Hematopoietic multipotent progenitor cell treated with erythropoietin and hydrocortisone succinate and interleukin-3 and kit ligand, for 8 days (in vitro differentiated cells): ENCODE results near the gene GPR55.

Source experiments
- DNase-seq: peaks from one replicate; pipeline ENCODE4 v3.0.0-alpha.2; 2015

Gene GPR55

DNA sequence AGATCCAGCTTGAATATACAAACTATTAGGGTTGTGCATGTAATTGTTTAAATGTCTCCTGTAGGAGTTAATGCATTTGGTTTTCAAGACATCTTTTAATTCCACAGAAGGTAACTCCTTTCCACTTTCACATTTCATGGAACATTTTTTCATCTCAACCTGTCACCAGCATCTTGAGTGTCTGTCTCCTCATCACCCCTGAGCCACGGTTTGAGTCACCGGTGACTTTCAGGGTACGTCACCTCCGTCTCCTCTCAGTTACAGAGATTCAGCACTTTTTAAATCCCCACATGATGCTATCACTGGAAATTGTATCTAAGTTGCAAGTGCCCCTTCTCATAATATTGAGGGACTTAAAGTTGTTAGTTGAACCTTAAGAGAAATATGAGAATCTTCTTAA lies 25.3 kb downstream of the GPR55 start:
- DNase-seq = no peak

DNA sequence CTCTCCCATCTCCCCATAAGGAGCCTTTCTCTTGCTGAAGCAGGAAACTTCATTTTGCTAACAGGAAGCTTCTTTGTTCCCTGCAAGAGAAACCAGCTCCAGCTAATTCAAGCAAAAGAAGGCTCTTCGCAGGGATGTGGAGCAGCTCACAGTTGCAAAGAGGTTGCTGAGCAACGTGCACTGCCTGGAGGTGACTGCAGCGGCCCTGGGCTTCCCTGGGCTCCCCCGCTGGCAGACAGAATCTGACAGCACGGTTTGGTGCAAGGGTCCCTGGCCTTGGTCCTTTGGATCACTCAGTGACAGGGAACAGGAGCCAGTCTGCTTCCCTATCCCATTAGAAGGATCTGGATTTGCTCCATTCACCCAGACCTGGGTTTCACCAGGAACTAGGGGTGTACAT lies 25.8 kb downstream of the GPR55 start:
- DNase-seq = no peak

DNA sequence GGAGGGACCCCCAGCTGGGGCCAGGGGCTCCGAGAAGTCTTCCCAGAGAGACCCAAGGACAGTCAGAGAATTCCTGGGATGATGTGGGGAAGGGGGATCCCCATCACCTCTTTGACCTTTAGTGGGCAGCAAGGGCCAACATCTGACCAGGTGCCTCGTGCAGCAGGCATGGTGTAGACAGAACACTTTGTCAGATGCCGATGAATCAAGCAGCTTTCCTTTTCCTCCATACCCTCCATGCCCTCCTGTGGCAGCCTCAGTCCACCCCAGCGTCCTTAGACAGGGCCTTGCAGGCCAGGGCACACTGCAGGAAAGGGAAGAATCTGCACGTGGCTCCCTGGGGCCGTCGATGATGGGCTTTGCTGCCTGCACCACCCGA lies 26.3 kb downstream of the GPR55 start:
- DNase-seq = no peak

DNA sequence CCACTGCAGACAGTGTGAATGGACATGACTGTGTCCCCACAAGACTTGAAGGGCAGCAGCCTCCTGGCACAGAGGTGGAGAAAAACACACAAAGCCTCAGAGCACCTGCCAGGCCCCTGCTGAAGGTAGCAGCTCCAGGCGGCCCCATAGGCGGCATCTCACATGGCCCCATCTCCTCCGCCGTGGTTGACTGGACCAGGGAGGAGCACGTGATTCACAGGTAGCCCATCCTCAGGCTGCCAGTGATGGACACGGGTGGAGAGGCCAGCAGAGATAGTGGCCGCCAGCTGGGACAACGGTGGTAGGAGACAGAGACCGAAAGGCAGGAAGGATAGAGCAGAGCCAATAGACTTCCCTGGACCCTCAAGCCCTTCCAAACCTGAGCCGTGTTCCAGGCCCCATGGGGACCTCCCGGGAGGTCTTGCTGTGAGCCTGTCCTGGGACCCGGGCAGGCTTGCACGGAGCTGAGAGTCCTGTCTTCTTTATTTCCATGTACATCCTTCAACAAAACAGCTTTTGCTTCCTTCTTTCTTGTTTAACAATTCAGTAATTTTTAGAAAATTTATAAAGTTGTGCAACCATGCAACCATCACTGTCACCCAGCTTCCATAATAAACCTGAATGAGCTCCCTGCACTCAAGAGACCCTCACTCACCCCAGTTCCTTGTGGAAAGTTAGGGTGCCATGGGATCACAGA lies 26.9 kb downstream of the GPR55 start:
- no peak for DNase-seq

DNA sequence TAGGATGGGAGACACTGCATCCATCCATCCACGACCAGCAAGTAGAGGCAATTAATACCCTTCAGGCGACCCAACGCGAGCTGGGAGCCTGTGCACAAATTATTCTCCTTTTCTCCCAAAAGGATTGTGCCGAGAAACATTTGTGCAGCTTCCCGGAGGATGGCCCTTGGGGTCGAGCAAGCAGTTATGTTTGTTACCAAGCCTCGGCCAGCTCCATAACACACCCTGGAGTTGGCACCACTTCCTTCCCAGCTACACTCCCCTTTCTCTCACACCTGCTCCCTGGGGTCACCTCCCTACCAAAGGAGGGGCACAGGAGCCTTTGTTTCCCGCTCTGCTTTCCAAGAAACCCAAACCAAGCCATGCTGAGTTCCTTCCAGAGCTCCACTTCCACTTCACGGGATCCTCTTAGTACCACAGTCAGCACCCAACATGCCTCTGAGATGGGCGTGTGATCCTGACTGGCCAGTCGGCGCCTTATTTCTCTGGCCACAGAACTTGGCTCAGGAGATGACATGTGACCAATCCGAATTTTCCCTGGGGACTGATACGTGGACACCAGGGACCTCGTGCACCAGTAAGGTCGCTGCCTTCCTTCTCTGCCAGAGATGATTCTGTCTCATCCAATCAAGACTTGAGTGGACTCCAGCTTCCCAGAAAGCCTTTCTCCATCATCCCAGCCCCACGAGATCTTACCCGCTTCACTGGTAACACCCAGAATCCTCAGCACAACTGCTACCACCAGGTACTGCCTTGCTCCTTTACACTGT lies 28.5 kb downstream of the GPR55 start:
- DNase-seq = no peak

DNA sequence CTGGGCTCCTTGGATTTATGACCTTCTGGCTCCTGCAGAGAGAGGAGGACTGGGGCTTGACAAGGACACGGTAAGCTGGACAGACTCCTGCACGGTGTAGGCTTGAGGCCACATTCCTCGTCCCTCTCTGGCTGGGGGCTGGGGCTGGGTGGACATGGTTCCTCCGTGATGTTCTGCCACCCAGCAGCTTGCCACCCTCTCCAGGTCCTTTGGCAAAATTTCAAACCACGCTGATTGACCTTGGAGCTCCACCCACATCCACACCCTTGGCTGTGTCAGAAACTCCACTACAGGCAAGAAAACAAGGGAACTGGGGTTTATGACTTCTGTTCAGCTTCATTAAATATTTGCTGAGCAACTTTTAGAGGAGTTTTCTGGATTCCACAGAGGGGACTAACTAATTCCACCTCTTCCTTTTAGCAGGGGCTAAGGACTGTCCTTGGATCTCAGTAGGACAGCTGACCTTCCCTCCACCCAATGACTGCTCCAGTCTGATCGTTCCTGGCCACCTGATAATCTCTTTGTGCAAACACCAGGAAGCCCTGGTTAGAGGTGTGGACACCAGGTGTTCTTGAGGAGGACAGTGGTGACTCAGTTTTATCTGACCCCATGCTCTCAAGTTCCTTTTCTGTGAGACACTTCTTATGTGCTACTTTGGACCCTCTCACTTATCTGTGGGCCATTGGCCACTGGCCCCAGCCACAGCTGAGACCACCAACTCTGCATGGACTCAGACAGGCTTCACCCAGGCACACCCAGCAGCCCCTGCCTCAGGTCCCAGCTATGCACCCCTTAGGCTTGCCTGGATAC lies 29.3 kb downstream of the GPR55 start:
- peak; percentile 47 for DNase-seq

DNA sequence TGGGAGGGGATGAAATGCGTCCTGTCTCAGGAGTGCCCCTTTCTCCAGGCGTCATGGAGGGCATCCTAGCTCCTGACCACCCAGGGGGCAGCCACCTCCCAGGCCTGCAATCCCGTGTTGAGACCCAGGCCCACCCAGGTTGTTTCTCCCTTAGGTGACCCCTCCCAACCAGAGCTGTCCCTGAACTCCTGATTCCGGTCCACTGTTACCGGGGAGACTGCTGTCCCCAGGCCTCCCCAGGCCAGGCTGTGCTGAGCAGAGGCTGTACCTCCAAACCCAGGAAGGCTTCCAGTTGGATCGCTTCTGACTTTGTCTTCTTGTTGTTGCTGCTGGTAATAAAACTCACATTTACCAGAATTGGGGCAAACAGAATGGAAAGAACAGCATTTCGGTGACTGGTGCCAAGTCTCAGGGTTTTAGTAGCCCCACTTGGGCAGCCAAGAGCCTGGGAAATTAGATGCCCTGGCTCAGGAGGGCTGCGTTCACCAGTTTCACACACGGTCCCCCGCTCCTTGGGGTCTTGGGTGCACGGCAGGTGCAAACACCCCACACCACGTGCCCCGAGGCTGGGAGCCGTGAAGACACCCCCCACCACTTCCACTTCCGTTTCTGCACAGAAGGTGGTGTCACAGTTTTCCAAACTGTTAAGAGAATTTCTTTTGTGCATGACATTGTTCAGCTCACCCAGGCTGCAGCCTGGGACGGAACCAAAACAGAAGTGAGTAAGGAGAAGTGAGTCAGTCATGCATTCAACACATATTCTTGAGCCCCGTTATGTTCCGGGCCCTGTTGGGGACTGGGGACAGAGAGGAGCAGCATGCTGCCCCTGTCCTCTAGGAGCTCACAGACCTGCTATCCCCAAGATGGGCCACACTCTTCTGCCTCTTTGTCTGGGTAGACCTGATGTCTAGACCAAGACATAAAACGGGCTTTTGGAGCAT lies 30.9 kb downstream of the GPR55 start:
- DNase-seq = no peak

DNA sequence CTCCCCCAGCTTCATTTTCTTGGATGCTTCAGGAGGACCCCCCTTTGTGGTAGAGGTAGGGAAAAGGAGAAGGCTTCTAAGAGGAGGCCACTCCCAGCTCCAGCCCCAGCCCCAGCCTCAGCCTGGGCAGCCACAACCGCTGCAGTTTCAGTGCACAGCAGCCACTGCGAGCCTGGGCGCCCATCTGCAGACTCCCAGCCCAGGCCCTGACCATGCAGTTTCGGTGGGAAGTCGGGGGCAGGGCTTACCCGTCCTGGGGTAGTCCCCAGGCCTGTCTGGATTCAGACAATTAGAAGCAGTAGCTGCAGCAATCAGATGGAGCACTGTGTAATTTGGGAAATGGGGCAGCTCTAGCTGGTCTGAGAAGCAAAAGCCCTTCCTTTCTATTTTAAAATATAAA lies 31.7 kb downstream of the GPR55 start:
- DNase-seq = no peak

DNA sequence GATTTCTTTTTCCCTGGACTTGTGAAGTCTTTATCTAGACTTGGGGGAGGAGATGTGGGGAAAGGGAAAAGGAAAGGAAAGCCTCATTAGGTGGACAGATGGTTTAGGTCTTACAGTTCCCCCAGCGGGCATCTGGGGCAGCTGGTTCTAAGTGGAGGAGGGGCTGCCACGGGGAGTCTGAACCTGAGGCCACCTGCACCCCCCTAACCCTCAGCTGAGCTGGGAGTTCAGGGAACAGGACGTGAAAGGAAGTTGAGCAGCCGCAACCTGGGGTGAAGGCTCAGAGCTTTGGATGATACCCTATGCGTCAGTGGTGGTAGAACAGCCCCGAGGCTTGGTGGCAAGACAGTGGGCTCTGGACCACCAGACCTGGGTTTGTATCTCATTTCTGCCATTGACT lies 33.5 kb downstream of the GPR55 start:
- DNase-seq = no peak

DNA sequence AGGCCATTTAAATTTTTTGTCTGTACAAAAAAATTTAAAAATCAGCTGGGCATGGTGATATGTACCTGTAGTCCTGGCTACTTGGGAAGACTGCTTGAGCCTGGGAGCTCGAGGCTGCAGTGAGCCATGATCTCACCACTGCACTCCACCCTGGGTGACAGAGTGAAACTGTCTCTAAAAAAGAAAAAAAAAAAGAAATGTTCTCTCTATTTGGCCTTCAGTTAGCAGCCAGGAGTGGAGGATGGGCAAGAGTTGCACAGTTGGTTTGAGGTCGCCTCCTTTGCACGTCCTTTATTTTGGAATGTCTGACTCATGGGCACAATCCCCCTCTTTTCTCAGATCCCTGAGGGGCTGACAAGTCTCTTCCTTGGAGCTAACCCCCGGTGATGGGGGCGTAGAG lies 34.0 kb downstream of the GPR55 start:
- DNase-seq = no peak

DNA sequence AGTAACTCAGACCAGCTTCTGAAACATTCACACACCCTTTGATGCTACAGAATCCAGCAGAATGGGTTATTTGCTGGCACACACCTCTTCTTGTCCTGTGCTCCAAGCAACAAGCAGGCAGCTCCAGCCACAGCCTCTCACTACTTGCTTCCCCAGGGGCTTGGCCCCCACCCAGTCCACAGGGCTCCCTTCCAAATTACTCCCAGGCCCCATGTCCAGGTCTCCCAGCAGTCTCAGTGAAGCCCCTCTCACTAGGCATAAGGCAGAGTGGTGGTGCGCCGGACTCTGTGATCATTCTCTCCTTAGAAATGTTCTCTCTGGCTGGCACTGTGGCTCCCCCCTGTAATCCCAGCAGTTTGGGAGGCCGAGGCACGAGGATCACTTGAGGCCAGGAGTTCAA lies 34.4 kb downstream of the GPR55 start:
- DNase-seq = no peak

DNA sequence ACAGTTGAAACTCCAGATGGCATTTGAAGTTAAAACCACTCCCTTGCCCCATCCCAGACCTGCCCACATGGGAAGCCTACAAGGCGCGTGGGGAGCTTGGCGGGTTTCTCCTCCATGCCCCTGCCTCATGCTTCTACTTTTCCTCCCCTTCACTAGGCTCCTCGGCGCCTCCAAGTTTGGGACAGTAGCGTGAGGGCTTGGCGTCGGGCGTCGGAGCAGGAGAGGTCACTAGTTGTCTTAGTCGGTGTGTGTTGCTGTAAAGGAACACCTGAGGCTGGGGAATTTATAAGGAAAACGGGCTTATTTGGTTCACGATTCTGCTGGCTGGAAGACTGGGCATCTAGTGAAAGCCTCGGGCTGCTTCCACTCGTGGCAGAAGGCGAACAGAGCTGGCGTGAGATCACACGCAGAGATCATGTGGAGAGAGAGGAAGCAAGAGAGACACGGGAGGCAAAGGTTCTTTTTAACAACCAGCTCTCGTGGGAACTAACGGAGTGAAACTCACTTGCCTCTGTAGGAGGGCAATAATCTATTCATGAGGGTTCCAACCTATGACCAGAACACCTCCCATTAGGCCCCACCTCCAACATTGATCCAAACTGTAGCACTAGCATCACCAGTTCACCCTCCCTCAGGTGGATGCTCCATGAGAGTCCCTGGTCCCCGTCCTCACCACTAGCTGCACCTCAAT lies 35.0 kb downstream of the GPR55 start:
- no peak for DNase-seq

DNA sequence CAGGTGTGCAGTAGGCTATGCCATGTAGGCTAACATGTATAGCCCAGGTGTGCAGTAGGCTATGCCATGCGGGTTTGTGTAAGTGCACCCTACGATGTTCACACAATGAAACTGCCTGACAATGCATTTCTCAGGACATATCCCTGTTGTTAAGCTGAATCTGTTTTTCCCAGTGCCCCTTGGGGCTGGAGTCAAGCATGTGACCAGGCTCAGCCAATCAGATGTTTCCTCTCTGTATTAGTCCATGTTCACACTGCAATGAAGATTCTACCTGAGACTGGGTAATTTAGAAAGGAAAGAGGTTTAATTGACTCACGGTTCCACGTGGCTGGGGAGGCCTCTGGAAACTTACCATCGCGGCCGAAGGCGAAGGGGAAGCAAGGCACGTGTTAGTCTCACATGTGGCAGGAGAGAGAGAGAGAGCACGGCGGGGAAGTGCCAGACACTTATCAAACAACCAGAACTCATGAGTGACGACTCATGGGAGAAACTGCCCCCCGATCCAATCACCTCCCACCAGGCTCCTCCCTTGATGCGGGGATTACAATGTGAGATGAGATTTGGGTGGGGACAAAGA lies 36.1 kb downstream of the GPR55 start:
- DNase-seq = no peak

DNA sequence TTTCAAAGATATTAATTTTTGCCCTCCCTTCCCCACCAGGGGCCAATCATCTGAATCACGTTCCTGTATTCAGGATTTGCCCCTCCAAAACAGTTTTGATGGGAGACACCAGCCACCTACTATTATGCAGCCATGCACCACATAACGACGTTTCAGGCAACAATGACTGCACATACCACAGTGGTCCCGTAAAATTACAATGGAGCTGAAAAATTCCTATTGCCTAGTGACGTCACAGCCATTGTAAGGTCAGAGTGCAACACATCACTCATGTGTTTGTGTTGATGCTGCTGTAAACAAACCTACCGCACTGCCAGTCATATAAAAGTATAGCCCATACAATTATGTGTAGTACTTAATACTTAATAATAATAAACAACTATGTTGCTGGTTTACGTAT lies 37.7 kb downstream of the GPR55 start:
- DNase-seq = no peak

DNA sequence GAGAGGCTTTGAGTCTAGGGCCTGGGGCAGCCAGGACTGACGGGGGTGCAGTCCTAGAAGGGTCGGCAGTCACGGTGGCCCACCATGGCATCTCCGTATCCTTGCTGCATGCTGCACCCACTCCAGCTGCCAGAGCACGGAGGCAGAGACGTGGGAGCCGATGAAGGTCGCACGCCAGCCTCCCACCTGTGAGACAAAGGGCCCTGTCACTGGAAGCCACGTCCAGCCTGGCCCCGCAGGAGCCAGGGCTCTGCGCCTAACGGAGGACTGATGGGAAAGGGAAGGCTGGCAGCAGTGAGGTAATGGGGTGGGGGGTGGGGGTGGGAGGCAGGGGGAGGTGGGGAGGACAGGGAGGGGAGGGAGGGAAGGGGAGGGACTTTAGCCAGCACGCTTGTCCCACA lies 38.4 kb downstream of the GPR55 start:
- DNase-seq = no peak

DNA sequence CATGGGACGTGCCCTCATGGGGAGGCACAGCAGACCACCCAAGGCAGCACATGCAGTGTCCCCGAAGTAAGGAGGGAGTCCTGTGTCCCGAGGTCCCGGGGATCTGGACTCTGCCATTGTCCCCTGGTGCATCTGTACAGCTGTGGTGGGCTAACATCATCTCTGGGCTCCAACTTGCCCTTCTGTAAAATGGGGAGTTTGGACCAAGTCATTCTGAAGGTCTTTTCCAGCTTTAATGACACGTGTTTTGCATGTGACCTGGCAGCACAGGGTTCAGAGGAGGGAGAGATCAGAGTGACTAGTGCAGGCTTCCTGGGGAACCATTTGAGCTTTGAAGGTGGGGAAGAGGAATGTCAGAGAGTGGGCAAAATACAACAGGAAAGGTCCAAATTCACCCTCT lies 38.8 kb downstream of the GPR55 start:
- DNase-seq = no peak

DNA sequence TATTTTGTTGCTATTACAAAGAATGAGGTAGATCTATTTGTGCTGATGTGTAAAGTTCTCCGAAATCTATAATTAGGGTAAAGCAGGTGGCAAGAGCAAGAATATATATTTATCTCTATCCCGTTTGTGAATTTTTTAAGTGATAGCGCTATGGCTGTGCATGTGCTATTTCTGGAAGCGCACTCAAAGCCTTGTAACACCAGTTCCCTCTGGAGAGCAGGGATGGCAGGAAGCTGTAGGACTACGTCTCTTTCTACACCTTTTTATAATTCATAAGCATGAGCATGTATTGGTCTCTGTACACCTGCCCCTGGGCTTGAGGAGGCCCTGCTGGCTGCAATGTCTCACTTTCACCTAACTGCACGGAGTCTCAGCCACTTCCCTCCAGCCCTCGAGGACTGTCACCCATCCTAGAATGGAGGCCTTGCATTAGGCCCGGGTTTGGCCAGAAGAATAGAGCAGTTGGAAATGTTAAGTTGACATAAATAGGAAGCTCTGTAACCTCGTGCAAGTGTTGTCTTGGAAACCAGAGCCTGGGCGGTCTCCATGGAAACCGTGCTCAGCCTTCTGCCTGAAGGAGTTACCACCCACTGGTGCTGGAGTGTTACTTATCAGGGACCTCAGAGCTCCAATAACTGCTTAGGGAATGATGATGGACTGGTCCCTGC lies 39.4 kb downstream of the GPR55 start:
- peak; percentile 41 for DNase-seq

DNA sequence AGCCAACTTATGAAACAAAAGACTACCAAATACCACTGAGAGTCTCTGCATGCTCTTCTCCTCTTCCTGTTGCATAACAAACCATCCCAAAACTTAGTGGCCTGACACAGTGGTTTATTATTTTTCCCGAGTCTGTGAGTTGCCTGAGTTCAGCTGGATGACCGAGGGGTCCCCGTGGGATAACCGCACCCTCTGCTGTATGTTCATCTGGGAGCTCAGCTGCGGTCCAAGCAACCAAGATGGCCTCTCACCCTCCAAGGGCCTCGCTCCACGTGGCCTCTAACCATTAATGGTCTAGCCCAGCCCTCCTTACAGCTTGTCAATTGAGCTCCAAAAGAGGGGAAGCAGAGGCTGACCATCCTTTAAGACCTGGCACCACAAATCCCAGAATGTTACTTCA lies 43.2 kb downstream of the GPR55 start:
- no peak for DNase-seq

DNA sequence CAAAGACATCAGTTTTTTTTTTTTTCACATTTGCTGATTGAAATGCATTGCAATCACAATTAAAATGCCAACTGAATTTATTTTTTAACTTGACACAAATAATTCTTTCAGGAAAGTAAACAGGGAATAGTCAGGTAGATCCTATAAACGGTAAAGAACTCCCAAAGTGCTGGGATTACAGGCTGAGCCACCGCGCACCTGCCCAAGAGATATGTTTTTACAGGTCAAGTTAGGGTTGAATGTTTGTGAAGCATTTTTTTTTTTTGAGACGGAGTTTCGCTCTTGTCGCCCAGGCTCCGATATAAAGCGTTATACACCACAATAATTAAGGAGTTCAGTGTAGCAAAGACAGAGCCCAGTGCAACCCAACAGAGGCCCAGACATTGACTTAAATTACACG lies 45.2 kb downstream of the GPR55 start:
- DNase-seq = no peak

DNA sequence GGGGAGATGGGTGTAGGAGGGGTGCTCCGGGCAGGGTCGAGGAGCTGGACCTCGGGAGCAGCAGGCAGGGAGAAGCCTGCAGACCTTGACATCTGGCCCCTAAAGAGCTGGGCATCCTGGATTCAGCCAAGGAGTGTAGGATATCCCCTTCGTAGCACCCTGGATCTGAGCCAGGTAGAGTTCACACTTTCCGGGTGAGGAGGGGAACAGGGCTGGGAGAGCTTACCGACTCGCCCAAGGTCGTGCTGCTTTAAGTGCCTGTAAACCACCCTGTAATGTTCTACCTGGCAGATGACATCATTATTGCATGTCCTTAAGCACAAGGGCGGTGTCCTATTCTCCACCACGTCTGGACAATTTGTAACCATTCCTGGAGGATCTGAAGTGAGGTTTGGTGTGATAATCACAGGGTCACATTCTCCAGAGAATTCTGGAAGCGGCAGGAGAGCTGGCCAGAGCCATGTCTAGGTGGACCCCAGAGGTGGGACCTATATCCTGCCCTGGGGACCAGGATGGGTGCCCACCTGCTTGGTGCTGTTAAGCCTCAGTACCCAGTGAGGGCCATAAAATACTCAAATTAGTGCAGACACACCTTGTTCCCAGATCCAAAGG lies 45.7 kb downstream of the GPR55 start:
- DNase-seq = no peak
